GM10266 (cell line): ENCODE measurements around the gene CEACAM20.
"Not testable (repeated sequence)": the region's sequence is repeated elsewhere in the genome, so short reads cannot be mapped to it uniquely, and the experiment has no call there.

Experiments used
- DNase-seq: peaks from one replicate; pipeline ENCODE4 v3.0.0; 2012; ENCODE audit errors: extremely low spot score
- TF ChIP-seq, protein P1 (sequence below): IDR thresholded peaks from 2 replicates; pipeline ENCODE4 v1.5.1; 2012; ENCODE audit warnings: mild to moderate bottlenecking, low read depth; ENCODE audit not compliant: control insufficient read depth, insufficient read depth; ENCODE audit errors: missing control alignments

CEACAM20 gene

DNA sequence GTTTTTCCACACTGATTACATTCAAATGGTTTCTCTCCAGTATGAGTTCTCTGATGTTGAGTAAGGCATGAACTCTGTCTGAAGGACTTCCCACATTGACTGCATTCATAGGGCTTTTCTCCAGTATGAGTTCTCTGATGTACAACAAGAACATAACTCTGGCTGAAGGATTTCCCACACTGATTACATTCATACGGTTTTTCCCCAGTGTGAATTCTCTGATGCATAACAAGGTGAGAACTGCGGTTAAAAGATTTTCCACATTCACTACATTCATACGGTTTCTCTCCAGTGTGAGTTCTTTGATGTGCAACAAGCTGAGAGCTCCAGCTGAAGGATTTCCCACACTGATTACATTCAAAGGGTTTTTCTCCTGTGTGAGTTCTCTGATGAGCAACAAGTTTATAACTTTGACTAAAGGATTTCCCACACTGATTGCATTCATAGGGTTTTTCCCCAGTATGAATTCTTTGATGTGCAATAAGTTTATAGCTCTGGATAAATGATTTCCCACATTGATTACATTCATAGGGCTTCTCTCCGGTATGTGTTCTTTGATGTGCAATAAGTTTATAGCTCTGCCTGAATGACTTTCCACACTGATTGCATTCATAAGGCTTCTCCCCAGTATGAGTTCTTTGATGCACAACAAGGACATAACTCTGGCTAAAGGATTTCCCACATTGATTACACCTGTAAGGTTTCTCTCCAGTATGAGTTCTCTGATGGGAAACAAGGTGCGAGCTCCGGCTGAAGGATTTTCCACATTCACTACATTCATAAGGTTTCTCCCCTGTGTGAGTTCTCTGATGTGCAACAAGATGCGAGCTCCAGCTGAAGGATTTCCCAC, 52.7 kb downstream of the CEACAM20 start:
- TF ChIP-seq, protein P1, sequence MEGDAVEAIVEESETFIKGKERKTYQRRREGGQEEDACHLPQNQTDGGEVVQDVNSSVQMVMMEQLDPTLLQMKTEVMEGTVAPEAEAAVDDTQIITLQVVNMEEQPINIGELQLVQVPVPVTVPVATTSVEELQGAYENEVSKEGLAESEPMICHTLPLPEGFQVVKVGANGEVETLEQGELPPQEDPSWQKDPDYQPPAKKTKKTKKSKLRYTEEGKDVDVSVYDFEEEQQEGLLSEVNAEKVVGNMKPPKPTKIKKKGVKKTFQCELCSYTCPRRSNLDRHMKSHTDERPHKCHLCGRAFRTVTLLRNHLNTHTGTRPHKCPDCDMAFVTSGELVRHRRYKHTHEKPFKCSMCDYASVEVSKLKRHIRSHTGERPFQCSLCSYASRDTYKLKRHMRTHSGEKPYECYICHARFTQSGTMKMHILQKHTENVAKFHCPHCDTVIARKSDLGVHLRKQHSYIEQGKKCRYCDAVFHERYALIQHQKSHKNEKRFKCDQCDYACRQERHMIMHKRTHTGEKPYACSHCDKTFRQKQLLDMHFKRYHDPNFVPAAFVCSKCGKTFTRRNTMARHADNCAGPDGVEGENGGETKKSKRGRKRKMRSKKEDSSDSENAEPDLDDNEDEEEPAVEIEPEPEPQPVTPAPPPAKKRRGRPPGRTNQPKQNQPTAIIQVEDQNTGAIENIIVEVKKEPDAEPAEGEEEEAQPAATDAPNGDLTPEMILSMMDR: no peak
- DNase-seq: no peak

DNA sequence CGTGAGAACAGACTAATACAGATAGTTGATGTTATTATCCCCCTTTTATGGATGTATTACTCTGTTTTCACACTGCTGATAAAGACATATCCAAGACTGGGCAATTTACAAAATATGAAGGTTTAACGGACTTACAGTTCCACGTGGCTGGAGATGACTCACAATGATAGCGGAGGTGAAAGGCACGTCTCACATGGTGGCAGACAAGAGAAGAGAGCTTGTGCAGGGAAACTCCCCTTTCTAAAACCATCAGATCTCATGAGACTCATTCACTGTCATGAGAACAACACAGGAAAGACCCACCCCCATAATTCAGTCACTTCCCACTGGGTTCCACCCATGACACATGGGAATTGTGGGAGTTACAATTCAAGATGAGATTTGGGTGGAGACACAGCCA, 60.7 kb downstream of the CEACAM20 start:
- DNase-seq: not testable (repeated sequence)

DNA sequence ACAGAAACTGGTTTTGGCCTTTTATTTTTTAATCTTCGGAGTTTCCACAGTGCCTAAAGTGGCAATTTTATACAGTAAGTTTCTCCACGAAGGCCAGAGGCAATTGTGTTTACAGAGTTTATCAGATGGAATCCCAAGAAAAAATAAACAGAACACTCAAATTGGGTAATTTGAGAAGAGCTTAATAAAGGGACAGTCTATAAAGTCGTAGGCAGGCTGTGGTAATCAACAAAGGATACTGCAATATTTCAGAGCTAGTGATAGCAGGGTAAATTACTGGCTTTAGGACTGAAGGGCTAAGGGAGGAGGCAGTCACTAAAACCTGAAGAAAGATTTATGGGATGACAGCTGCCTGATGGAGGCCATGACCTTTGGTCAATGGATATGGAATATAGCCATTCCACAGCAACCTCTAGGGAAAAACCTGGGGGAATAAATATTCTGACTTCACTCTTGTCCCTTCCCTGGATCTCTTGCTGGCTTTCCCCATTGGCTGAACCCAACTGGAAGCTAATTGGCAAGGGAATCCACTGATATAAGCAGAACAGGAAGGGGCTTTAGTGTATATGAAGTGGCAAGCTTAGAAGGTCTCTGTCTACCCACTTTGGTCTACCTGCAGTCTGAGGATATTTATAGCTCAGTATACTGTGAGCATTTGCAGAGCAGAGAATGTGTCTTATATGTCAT, 66.7 kb downstream of the CEACAM20 start:
- DNase-seq: not testable (repeated sequence)
